ENCODE data around the gene BUB1.

The BUB1 gene

DNA sequence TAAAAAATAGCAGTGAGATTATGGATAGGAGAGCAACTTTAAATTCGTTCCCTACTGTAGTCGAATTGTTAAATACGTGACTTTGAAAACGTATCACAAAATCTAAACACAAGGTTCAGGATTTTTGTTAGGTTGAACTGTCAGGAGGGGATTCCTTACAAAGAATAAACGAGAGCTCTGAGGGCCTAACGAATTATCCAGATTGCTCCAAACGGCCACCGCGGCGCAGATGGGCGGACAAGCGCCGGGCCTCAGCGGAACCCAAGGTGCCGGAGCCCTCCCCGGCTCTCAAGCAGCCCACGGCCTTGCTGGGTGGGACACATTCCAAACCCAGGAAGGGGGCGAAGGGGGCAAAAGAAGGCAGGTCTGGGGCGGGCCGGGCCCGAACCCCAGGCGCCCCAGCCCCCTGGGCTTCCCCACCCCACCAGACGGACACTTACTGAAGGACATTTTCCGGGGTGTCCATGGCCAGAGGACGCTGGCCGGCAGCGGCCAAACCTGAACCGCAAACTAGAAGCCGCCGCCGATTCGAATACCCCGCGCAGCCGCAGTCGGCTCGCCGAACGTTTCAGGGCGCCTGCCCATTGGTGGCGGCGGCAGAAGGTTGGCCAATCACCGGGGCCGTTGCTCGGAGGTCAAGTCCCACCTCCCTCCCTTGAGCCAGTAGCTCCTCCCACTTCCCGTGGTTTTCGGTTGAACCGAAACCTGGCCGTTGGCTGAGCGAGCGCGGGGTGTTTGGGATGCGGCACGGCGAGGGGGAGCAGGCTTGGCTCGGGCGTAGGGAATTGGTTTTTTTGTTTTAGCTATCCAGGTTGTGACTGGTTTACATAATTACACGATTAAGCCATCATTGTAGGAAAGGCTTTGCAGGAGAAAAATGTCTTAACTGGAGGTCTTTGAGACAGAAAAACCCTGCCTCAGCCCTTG lies at the start of gene BUB1:
Gene BUB1, minus strand, starts transcription at position 534 of the 927 bp plus-strand sequence. Its CDS starts 68 bp downstream, at position 466.
- ChIA-PET POLR2A (interaction anchor here (0.6 to 3.1 kb wide), 22 partner anchors 9 to 93 kb away, joined by 3 to 25 read pairs (median 5); partner anchors contain the start of gene ACOXL), CTCF (interaction anchor here (0.6 kb wide), 1 partner anchor 1288 kb away, joined by 3 read pairs; no protein-coding TSS in a partner anchor)
- DNase-seq (ENCODE audit: extremely low spot score): peak; percentile 98
- TF ChIP-seq, protein P1, sequence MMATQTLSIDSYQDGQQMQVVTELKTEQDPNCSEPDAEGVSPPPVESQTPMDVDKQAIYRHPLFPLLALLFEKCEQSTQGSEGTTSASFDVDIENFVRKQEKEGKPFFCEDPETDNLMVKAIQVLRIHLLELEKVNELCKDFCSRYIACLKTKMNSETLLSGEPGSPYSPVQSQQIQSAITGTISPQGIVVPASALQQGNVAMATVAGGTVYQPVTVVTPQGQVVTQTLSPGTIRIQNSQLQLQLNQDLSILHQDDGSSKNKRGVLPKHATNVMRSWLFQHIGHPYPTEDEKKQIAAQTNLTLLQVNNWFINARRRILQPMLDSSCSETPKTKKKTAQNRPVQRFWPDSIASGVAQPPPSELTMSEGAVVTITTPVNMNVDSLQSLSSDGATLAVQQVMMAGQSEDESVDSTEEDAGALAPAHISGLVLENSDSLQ (IDR thresholded peaks at IDR 0.05): no peak
- no peak for TF ChIP-seq TARDBP (IDR thresholded peaks at IDR 0.05)
- TF ChIP-seq HDGF (IDR thresholded peaks at IDR 0.05; ENCODE audit: borderline replicate concordance): no peak
- TF ChIP-seq ELF4 (IDR thresholded peaks at IDR 0.05): no peak
- TF ChIP-seq SP1 (IDR thresholded peaks at IDR 0.05): no peak
- peak; percentile 94 for TF ChIP-seq FOXM1 (IDR thresholded peaks at IDR 0.05; ENCODE audit: borderline replicate concordance)
- TF ChIP-seq BHLHE40 (IDR thresholded peaks at IDR 0.05; ENCODE audit: borderline replicate concordance): no peak
- TF ChIP-seq LEF1 (IDR thresholded peaks at IDR 0.05; ENCODE audit: borderline replicate concordance): no peak
- no peak for TF ChIP-seq CTBP1 (IDR thresholded peaks at IDR 0.05; ENCODE audit: borderline replicate concordance)
- no peak for TF ChIP-seq FOXK2 (IDR thresholded peaks at IDR 0.05)
- TF ChIP-seq NFRKB (IDR thresholded peaks at IDR 0.05): no peak
- no peak for TF ChIP-seq ZNF384 (IDR thresholded peaks at IDR 0.05)
- no peak for TF ChIP-seq FOXA1 (IDR thresholded peaks at IDR 0.05)
- TF ChIP-seq L3MBTL2 (conservative IDR thresholded peaks at IDR 0.05): peak; percentile 54; the same call in 1 of the 2 replicates
- no peak for TF ChIP-seq SUZ12 (IDR thresholded peaks at IDR 0.05)

DNA sequence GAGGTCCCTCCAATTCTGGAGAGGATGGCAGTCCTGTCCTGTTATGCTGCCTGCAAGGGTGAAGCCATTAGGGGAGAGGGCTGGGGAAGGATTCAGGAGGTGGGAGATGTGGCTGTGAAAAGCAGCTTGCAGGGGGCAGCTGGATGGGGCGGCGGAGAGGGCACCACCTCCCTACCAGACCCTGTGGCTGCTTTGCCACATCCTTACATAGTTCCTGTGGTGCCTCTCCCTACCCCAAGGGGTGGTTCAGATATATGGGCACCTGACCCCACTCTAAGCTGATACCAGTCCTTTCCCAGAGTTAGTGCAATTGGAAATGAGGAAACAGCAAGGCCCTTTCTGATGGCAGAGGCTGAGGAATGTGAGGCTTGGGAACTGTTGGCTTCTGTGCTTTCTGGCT lies 48.4 kb upstream of the BUB1 start:
- ChIA-PET CTCF (no interaction called here), POLR2A (interaction anchor here (1.4 kb wide), 1 partner anchor 48 kb away, joined by 8 read pairs; the partner anchor contains the start of gene BUB1)
- no peak for DNase-seq (ENCODE audit: extremely low spot score)
- TF ChIP-seq ARNT (IDR thresholded peaks at IDR 0.05): no peak
- no peak for TF ChIP-seq CTBP1 (IDR thresholded peaks at IDR 0.05; ENCODE audit: borderline replicate concordance)
- no peak for TF ChIP-seq LEF1 (IDR thresholded peaks at IDR 0.05; ENCODE audit: borderline replicate concordance)
- no peak for TF ChIP-seq ZNF384 (IDR thresholded peaks at IDR 0.05)
- TF ChIP-seq NFRKB (IDR thresholded peaks at IDR 0.05): no peak
- TF ChIP-seq FOXM1 (IDR thresholded peaks at IDR 0.05; ENCODE audit: borderline replicate concordance): no peak
- TF ChIP-seq TARDBP (IDR thresholded peaks at IDR 0.05): no peak
- no peak for TF ChIP-seq SP1 (IDR thresholded peaks at IDR 0.05)
- TF ChIP-seq L3MBTL2 (conservative IDR thresholded peaks at IDR 0.05): no peak
- no peak for TF ChIP-seq SUZ12 (IDR thresholded peaks at IDR 0.05)
- TF ChIP-seq ELF4 (IDR thresholded peaks at IDR 0.05): no peak
- no peak for TF ChIP-seq FOXK2 (IDR thresholded peaks at IDR 0.05)
- no peak for TF ChIP-seq BHLHE40 (IDR thresholded peaks at IDR 0.05; ENCODE audit: borderline replicate concordance)

DNA sequence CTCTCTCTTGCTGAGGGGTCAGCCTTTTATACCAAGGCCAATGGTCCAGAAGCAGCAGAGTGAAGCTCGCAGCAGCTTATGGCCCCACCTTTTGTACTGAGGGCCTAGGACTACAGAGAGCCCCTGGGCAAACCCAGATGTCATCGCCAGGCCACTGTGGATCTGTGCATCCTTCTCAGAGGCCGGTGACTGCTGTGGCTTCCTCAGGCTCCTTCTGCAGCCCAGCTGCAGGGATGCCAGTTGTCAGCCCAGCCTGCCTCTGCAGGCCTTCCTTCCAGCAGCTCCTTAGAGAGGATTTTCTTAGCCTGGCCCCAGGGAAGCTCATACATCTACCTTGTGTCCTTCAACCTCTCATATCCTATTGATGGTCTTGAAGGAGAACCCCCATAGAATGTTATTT lies 48.0 kb upstream of the BUB1 start:
- TF ChIP-seq ELF4 (IDR thresholded peaks at IDR 0.05): no peak
- no peak for TF ChIP-seq FOXM1 (IDR thresholded peaks at IDR 0.05; ENCODE audit: borderline replicate concordance)
- POLR2A ChIA-PET: interaction anchor here (1.4 kb wide), 1 partner anchor 48 kb away, joined by 8 read pairs; the partner anchor contains the start of gene BUB1
- CTCF ChIA-PET: no interaction called here

DNA sequence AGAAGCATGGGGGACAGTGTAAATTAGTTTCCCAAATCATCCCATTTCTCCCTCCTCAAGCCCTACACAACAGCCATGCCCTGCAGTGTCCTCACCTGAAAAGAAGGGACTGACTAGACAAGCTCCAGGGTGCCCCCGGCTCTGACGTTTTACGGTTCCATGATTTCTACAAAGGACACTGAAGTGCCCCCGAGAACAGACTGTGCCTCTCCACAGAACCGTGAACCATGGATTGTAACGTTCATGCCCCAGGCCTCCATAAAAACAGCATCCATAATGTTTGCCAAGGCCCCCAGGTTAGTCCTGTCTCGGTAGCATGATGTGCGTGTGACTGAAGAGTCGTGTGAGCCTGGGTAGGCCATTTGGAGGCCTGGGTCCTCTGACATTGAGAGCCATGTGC lies 47.5 kb upstream of the BUB1 start:
- POLR2A ChIA-PET: interaction anchor here (1.4 kb wide), 1 partner anchor 47 kb away, joined by 8 read pairs; the partner anchor contains the start of gene BUB1
- DNase-seq (ENCODE audit: extremely low spot score): no peak
- CTCF ChIA-PET: no interaction called here
- TF ChIP-seq SP1 (IDR thresholded peaks at IDR 0.05) (no peak), L3MBTL2 (conservative IDR thresholded peaks at IDR 0.05) (no peak), BHLHE40 (IDR thresholded peaks at IDR 0.05; ENCODE audit: borderline replicate concordance) (no peak), TARDBP (IDR thresholded peaks at IDR 0.05) (no peak), NFRKB (IDR thresholded peaks at IDR 0.05) (no peak), ARNT (IDR thresholded peaks at IDR 0.05) (no peak), CTBP1 (IDR thresholded peaks at IDR 0.05; ENCODE audit: borderline replicate concordance) (no peak), SUZ12 (IDR thresholded peaks at IDR 0.05) (no peak), FOXM1 (IDR thresholded peaks at IDR 0.05; ENCODE audit: borderline replicate concordance) (no peak), FOXK2 (IDR thresholded peaks at IDR 0.05) (no peak), LEF1 (IDR thresholded peaks at IDR 0.05; ENCODE audit: borderline replicate concordance) (no peak), HDGF (IDR thresholded peaks at IDR 0.05; ENCODE audit: borderline replicate concordance) (no peak), ELF4 (IDR thresholded peaks at IDR 0.05) (no peak)
- TF ChIP-seq, protein P1 (IDR thresholded peaks at IDR 0.05): no peak

More for the DNA sequence above, 48.0 kb upstream of the BUB1 start:
- no peak for DNase-seq (ENCODE audit: extremely low spot score)

DNA sequence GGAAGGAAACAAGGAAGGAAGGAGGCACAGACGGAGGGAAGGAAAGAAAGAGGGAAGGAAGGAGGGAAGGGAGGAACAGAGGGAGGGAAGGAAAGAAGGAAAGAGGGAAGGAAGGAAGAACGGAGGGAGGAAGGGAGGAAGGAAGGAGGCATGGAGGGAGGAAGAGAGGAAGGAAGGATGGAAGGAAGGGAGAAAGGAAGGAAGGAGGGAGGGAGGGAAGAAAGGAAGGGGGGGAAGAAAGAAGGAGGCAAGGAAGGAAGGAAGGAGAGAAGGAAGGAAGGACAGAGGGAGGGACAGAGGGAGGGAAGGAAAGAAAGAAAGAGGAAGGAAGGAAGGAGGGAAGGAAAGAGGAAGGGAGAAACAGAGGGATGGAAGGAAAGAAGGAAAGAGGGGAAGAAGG lies 47.0 kb upstream of the BUB1 start:
- no peak for DNase-seq (ENCODE audit: extremely low spot score)
- CTCF ChIA-PET: no interaction called here
- POLR2A ChIA-PET: no interaction called here

DNA sequence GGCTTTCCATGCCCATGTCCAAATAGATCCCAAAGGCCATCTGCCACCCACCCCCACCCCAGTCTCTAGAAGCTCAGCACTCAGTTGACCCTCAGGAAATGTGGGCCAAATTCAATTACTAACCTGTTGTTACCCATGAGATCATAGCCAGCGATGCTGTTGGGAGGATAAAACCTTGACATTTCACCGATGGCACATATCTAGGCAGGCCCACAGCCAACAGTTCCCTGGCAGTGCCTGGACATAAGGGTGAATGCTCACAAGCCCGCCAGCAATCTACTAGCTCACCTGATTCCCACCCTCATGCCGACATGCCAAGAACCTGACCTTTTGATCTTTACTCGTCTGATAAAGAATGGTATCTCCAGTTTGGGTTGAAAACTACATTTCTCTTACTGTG lies 42.7 kb upstream of the BUB1 start:
- TF ChIP-seq TARDBP (IDR thresholded peaks at IDR 0.05) (no peak), FOXA1 (IDR thresholded peaks at IDR 0.05) (no peak)
- DNase-seq (ENCODE audit: extremely low spot score): no peak
- POLR2A ChIA-PET: no interaction called here

More for the DNA sequence above, 47.0 kb upstream of the BUB1 start:
- no peak for TF ChIP-seq FOXA1 (IDR thresholded peaks at IDR 0.05)
- no peak for TF ChIP-seq SP1 (IDR thresholded peaks at IDR 0.05)
- TF ChIP-seq ZNF384 (IDR thresholded peaks at IDR 0.05): no peak
- no peak for TF ChIP-seq SUZ12 (IDR thresholded peaks at IDR 0.05)
- TF ChIP-seq L3MBTL2 (conservative IDR thresholded peaks at IDR 0.05): no peak

More for the DNA sequence above, 42.7 kb upstream of the BUB1 start:
- CTCF ChIA-PET: no interaction called here
